GM10266 (cell line): Measurements from ENCODE around the gene TPSG1.

ENCODE experiments used
- DNase-seq: peaks from one replicate; pipeline ENCODE4 v3.0.0; 2012; ENCODE audit errors: extremely low spot score
- TF ChIP-seq, protein P1 (sequence below): IDR thresholded peaks from 2 replicates; pipeline ENCODE4 v1.5.1; 2012; ENCODE audit warnings: mild to moderate bottlenecking, low read depth; ENCODE audit not compliant: control insufficient read depth, insufficient read depth; ENCODE audit errors: missing control alignments

The TPSG1 gene

DNA sequence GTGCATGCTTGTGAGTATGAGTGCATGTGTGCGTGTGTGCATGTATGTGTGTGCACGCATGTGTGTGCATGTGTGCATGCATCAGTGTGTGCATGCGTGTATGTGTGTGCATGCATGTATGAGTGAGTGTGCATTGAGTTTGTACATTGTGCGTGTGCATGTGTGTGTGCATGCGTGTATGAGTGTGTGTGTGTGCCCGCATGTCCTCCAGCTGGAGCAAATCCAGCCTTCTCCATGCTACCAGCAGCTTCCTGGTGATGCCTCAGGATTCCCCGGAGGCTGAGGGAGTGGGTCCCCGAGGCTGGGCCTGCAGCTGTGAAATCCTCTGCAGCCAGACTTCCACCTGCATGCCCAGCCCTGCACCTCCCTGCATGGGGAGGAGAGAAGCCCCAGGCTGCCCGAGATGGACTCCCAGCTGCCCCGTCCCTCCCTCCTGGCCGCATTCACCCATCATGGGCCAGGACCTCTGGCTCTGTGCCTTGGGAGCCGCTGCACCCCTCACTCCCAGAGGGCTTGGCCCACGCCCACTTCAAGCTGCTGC is 40.1 kb upstream of the TPSG1 start:
- TF ChIP-seq, protein P1, sequence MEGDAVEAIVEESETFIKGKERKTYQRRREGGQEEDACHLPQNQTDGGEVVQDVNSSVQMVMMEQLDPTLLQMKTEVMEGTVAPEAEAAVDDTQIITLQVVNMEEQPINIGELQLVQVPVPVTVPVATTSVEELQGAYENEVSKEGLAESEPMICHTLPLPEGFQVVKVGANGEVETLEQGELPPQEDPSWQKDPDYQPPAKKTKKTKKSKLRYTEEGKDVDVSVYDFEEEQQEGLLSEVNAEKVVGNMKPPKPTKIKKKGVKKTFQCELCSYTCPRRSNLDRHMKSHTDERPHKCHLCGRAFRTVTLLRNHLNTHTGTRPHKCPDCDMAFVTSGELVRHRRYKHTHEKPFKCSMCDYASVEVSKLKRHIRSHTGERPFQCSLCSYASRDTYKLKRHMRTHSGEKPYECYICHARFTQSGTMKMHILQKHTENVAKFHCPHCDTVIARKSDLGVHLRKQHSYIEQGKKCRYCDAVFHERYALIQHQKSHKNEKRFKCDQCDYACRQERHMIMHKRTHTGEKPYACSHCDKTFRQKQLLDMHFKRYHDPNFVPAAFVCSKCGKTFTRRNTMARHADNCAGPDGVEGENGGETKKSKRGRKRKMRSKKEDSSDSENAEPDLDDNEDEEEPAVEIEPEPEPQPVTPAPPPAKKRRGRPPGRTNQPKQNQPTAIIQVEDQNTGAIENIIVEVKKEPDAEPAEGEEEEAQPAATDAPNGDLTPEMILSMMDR, result no peak
- no peak for DNase-seq

DNA sequence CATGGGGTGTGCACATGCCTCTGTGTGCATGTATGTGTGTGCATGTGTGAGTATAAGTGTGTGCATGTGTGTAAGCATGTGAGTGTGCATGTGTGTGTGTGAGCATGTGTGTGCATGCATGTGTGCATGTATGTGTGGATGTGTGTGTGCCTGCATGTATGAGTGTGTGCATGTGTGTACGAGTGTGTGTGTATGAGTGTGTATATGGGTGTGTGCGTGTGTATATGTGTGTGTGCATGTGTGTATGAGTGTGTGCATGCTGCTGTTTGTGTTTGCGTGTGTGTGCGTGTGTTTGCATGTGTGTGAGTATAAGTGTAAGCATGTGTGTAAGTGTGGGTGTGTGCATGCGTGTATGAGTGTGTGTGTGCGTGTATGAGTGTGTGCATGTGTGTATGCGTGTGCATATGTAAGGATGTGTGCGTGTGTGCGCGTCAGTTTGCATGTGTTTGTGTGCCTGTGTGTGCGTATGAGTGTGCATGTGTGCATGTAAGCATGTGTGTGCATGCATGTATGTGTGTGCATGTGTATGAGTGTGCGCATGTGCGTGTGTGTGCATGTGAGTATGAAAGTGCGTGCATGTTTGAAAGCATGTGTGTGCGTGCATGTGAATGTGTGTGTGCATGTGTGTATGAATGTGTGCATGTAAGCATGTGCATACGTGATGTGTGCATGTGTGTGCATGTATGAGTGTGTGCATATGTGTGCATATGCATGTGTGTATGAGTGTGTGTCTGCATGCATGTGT is 39.4 kb upstream of the TPSG1 start:
- TF ChIP-seq, protein P1, result no peak
- no peak for DNase-seq

DNA sequence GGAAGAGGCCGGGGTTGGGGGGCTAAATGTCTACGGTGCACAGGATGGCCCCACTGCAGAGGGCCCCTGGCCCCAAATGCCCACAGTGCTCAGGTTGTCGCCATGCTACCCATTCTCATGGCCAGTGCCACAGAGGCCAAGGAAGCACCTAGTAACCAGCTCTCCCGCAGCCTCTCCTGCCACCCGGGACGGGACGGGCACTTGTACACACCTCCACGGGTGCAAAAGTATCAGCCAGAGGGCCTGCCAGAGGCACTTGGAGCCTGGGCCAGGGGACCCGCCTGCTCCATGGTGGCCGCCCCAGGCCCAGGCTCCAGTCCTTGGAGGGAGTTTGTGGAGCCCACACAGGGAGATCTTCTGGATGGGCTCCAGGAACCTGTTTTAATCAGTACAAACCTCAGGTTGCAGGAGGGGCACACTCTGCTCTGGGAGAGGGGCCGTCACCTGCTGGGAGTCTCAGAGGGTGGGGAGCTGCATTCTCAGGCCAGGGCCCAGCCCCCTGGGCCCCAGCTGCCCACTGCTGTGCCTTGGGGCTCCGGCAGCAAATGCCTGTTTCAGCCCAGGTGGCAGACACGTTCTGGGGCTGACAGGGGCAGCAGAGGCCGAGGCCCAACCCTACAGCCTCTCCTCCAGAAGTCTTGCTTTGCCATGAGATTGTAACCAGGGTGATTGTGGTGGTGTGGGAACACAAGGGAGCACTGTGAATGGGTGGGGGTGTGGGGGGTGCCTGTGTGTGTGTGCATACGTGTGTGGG is 38.7 kb upstream of the TPSG1 start:
- TF ChIP-seq, protein P1, result no peak
- no peak for DNase-seq

DNA sequence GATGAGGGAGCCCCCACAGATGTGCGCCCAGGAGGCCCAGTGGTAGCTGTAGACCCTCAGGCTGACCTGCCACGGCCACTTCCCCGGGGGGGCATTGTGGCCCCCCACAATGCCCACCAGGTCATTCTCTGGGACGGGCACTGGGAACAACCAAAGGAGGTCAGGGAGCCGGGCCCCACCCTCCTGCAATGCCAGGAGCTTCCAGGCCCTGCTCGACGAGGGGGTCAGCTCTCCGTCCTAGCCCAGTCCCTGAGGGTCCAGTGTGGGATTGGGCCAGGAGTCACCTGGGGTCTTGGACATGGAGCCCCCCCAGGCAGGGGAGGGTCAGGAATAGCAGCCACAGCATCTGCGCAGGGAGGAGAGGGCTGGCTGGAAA is 37.8 kb upstream of the TPSG1 start:
- DNase-seq, result no peak
- TF ChIP-seq, protein P1, result no peak

DNA sequence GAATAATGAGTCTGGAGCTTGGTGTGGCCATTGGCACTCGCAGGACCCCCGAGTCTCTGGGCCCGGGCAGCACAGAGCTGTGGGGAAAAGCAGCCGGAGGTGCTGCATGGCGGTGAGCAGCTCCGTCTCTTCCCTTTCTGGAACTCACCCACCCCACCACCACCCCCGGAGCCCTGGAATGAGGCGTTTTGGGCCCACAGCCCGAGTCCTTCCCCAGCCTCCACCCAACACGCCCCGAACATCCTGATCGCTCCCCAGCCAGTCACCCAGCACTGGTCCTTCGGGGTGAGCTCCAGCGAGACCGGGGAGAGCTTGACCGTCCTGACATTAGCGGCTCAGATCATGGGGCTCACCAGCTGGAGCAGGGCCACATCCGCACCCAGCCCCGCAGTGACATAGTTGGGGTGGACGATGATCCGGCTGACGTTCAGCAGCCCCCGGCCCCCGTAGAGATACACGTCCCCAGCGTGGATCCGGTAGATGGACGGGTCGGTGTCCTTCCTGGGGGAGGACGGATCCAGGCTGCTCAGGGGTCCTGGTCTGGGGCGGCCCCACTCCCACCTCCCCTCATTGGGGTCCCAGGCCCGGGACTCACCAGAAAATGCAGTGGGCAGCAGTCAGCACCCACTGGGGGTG is 37.3 kb upstream of the TPSG1 start:
- TF ChIP-seq, protein P1, result no peak
- DNase-seq, result no peak

DNA sequence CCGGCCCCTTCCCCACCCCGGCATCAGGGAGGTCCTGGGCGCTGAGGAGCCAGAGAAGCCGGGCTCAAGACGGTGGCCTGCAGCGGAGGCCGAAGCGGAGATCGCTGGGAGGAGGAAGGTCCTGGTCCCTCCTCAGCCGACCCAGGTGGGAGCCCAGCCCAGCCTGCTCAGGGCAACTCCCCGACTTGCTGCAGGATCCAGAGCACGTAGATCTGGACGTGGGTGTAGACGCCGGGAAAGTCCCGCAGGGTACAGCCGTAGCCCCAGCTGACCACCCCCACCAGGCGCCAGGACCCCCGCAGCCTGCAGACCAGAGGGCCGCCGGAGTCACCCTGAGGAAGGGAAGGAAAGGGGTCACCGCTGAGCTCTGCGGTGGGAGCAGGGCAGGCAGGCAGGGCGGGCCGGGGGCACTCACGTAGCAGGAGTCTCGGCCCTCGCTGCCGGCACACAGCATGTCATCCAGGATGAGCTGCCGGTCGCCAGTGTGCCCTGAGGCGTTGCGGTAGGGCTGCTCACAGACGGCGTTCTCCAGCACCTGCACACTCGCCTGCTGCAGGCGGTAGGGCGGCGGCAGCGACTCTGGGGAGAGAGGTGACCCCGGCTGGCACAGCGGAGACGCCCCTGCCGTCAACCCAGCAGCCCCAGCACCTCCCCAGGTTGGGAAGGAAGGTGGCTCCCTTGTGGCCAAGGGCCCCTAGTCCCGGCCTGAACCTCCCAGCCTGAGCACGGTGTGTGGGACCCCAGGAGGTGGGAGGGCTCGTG is 36.2 kb upstream of the TPSG1 start:
- TF ChIP-seq, protein P1, result no peak
- DNase-seq, result no peak
